Measurements from ENCODE around the gene LRRC31. TPM values are rescaled to one million over a fixed set of nuclear protein-coding genes. Genes with fewer than 3 reads are reported as not detected.

Gene LRRC31
- total RNA-seq, 4 donors from 2014 or later, result 18.0 to 67.6 (median 44.0) TPM

GRCh38 chr3:169850618-169851017 lies 19.1 kb downstream of the LRRC31 start:
- in situ Hi-C loops (cut with MboI; ENCODE audit: low pct_ligation_motif_present in 1 of 4, low pct_unique_long_range_greater_than_20kb in 1 of 4, low sequenced_read_pairs in 3 of 4) (loop anchor here in 1 of 4 donors (25.0 kb wide), 1 partner anchor 112 kb away; the partner anchor contains the start of gene SEC62), intact Hi-C loops (cut with DNase I; ENCODE audit: low total_unique reads) (no loop called here)
- no peak overlapping the region for H3K4me3 ChIP-seq
- H3K27me3 ChIP-seq, result no peaks in the 10 kb centered on the region
- DNase-seq, result no peak
- H3K4me1 ChIP-seq, result no peaks in the 10 kb centered on the region
- H3K27ac ChIP-seq, result no peak overlapping the region
- no peak for TF ChIP-seq POLR2A (IDR thresholded peaks at IDR 0.05)
- no peak for TF ChIP-seq CTCF (IDR thresholded peaks at IDR 0.05)
- TF ChIP-seq EP300 (IDR thresholded peaks at IDR 0.05; ENCODE audit: low read depth), result no peak
- no peak for TF ChIP-seq POLR2AphosphoS5 (IDR thresholded peaks at IDR 0.05)
- H3K9me3 ChIP-seq, result no peaks in the 10 kb centered on the region
- peaks cover 0 to 7% (median 3%) of the 10 kb centered on the region in 4 donors for H3K36me3 ChIP-seq

- H3K9me3 ChIP-seq, result no peaks in the 10 kb centered on the region
- in situ Hi-C loops (cut with MboI; ENCODE audit: low pct_ligation_motif_present in 1 of 4, low pct_unique_long_range_greater_than_20kb in 1 of 4, low sequenced_read_pairs in 3 of 4), result no loop called here
- peaks cover 0 to 7% (median 0%) of the 10 kb centered on the region in 4 donors for H3K36me3 ChIP-seq
- intact Hi-C loops (cut with DNase I; ENCODE audit: low total_unique reads), result no loop called here
- no peak overlapping the region for H3K4me3 ChIP-seq
- H3K27ac ChIP-seq, result peak overlapping the region in 2 of 4 donors; percentile 7 to 37
- H3K27me3 ChIP-seq, result no peaks in the 10 kb centered on the region
- TF ChIP-seq EP300 (IDR thresholded peaks at IDR 0.05; ENCODE audit: low read depth) (no peak), CTCF (IDR thresholded peaks at IDR 0.05) (no peak), POLR2AphosphoS5 (IDR thresholded peaks at IDR 0.05) (no peak), POLR2A (IDR thresholded peaks at IDR 0.05) (no peak)
- DNase-seq, result no peak
- 98 to 100% methylated on average over 1 to 3 of the region's 3 CpGs for WGBS, 2 donors (ENCODE audit: low coverage in 1 of 2)
- H3K4me1 ChIP-seq, result no peaks in the 10 kb centered on the region
These were observed 21.0 kb downstream of the LRRC31 start for GRCh38 chr3:169848741-169849140.

GRCh38 chr3:169847896-169848295 lies 21.8 kb downstream of the LRRC31 start:
- H3K4me1 ChIP-seq, result no peaks in the 10 kb centered on the region
- H3K27me3 ChIP-seq, result no peaks in the 10 kb centered on the region
- H3K36me3 ChIP-seq, result peaks cover 0 to 7% (median 0%) of the 10 kb centered on the region in 4 donors
- TF ChIP-seq POLR2AphosphoS5 (IDR thresholded peaks at IDR 0.05), result peak in 1 of 3 donors; percentile 26
- TF ChIP-seq EP300 (IDR thresholded peaks at IDR 0.05; ENCODE audit: low read depth), result no peak
- TF ChIP-seq POLR2A (IDR thresholded peaks at IDR 0.05), result no peak
- TF ChIP-seq CTCF (IDR thresholded peaks at IDR 0.05), result no peak
- no peaks in the 10 kb centered on the region for H3K9me3 ChIP-seq
- H3K4me3 ChIP-seq, result no peak overlapping the region
- intact Hi-C loops (cut with DNase I; ENCODE audit: low total_unique reads), result no loop called here
- peak; percentile 50 for DNase-seq
- 34% methylated on average over 4 of the region's 4 CpGs; no CpG with 5 or more reads in 1 of the 2 donors for WGBS, 2 donors (ENCODE audit: low coverage in 1 of 2)
- in situ Hi-C loops (cut with MboI; ENCODE audit: low pct_ligation_motif_present in 1 of 4, low pct_unique_long_range_greater_than_20kb in 1 of 4, low sequenced_read_pairs in 3 of 4), result no loop called here
- H3K27ac ChIP-seq, result peak overlapping the region in 2 of 4 donors; percentile 7 to 37

GRCh38 chr3:169846458-169847193 lies 23.1 kb downstream of the LRRC31 start:
- H3K4me1 ChIP-seq, result no peaks in the 10 kb centered on the region
- H3K9me3 ChIP-seq, result no peaks in the 10 kb centered on the region
- no peaks in the 10 kb centered on the region for H3K27me3 ChIP-seq
- WGBS, 2 donors (ENCODE audit: low coverage in 1 of 2), result 79 to 85% methylated on average over 6 to 11 of the region's 11 CpGs
- peaks cover 0 to 7% (median 0%) of the 10 kb centered on the region in 4 donors for H3K36me3 ChIP-seq
- intact Hi-C loops (cut with DNase I; ENCODE audit: low total_unique reads) (no loop called here), in situ Hi-C loops (cut with MboI; ENCODE audit: low pct_ligation_motif_present in 1 of 4, low pct_unique_long_range_greater_than_20kb in 1 of 4, low sequenced_read_pairs in 3 of 4) (no loop called here)
- no peak for TF ChIP-seq POLR2A (IDR thresholded peaks at IDR 0.05)
- H3K27ac ChIP-seq, result no peak overlapping the region
- no peak for DNase-seq
- H3K4me3 ChIP-seq, result no peak overlapping the region
